Eye (tissue), 1 donor: ENCODE measurements around the gene C1RL.
"Not testable (repeated sequence)": the region's sequence is repeated elsewhere in the genome, so short reads cannot be mapped to it uniquely, and the experiment has no call there.

ENCODE experiments used
- DNase-seq: peaks from one replicate; pipeline ENCODE4 v3.0.0-alpha.2; 2015

C1RL gene

DNA sequence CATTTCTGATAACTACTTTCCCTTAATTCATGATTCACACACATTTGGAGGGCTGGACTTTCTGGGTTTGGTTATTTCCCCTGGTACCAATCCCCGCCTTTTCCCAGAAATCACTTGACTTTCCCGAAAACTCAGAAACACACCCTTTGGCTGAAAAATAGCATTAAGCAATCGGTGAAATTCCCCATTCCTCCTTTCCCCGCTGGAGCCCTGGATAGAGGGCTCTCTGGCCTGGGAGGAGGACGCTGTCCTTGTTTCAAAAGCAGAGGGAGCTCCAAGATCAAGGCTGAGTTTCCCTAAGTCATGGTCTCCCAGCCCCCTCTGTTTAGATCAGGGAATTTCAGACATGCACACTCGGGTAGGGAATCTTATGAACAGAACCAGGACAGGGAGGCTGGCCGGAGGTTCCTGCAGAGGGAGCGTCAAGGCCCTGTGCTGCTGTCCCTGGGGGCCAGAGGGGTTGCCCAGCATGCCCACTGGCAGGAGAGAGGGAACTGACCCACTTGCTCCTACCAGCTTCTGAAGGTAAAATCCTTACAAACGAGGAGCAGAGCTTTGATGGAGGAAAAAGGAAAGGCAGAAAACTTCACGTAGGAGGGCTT is 48.6 kb downstream of the C1RL start, which contains the start of gene C1S:
Gene C1S (plus strand): TSS at position 366 of the 602 bp plus-strand sequence. CDS start 1,195 bp downstream, outside the sequence.
- DNase-seq = peak; percentile 86

DNA sequence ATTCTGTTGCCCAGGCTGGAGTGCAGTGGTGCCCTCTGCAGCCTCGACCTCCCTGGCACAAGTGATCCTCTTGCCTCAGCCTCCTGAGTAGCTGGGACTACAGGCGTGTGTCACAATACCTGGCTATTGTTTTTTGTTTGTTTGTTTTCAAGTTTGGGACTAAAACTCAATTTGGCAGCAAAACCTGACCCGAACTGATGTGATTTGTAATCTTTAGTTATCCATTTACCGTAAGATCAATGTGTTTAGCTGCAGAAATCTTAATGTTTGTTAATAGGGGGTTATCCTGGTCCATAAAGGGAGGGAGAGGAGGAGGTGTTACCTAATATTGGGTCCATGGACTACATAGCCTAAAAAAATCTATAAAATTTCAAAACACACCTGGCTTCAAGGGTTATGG is 49.2 kb downstream of the C1RL start:
- no peak for DNase-seq

GRCh38 chr12:7058850-7059395 is 50.1 kb downstream of the C1RL start:
- no peak for DNase-seq

- DNase-seq = no peak
Measured at GRCh38 chr12:7058163-7058845, 50.7 kb downstream of the C1RL start.

- not testable (repeated sequence) for DNase-seq
Measured at GRCh38 chr12:7055736-7056135, 53.3 kb downstream of the C1RL start.

GRCh38 chr12:7054925-7055324 is 54.1 kb downstream of the C1RL start:
- no peak for DNase-seq

- DNase-seq = not testable (repeated sequence)
Measured at GRCh38 chr12:7049973-7050372, 59.0 kb downstream of the C1RL start.

DNA sequence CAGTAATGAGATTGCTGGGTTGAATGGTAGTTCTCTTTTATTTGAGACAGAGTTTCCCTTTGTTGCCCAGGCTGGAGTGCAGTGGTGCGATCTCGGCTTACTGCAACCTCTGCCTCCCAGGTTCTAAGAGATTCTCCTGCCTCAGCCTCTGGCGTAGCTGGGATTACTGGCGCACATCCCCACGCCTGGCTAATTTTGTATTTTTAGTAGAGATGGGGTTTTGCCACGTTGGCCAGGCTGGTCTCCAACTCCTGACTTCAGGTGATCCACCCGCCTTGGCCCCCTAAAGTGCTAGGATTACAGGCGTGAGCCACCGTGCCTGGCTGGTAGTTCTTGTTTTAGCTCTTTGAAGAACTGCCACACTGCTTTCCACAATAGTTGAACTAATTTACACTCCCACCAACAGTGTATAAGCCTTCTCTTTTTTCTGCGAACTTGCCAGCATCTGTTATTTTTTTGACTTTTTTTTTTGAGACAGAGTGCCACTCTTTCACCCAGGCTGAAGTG is 59.5 kb downstream of the C1RL start:
- not testable (repeated sequence) for DNase-seq

GRCh38 chr12:7047306-7047705 is 61.7 kb downstream of the C1RL start:
- no peak for DNase-seq

DNA sequence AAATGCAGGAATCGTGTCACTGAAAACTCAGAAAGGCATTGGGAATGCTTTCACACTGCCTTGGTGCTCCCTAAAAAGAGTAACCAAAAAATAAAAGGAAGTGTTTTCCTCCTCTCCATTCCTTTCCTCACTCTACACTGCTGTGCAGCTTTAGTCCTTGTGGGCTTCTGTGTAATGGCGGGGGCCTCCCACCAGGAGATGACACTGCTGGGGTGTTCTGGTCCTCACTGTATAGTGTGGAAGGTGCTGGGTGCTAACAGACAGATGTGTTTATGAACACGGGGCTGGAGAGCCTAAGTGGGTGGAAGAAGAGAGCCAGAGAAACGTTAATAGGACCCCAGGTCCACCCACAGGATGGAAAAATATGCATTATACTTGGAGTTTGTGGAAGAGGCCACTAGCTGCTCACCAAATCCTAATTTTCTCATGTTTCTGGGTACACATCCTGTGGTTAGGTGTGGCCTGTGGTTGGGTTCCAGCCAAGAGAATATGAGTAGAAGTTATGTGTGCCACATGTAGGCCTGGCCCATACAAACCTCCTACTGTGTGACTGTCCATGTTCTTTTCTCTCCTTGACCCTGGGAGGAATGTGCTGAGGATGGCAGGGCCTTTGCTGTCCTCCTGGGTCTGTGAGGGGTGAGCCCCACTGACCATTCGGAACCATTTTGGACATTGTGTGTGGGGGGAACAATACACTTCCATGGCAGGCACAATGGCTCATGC is 62.5 kb downstream of the C1RL start:
- DNase-seq = no peak

DNA sequence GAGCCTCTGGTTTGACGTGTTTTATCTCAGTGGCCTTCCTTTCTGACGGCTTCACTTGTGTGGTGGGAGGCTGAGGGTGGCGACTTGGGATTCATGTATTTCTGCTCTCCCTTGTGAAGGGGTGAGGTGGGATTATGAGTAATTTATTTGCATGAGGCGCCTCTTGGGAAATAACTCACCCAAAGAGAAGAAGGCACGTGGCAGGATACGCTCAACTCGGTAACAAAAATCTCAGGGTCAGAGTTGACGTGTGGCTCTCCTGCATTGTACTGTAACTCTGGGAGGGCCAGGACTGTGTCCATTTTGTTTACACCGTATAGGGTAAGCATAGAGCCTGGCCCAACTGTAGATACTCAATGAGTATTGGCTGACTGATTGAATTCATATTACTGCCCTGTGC is 63.1 kb downstream of the C1RL start:
- DNase-seq = no peak
